BJ (cell line): ENCODE measurements around the gene TIMP1. TPM values are rescaled to one million over a fixed set of nuclear protein-coding genes. Genes with fewer than 3 reads are reported as not detected.

Experiments used
- CTCF ChIA-PET: fragments of 350-600 bp; formaldehyde crosslinking; extraction: SDS; loops from one replicate; lab custom pipeline; 2021; ENCODE audit warnings: antibody characterized with exemption, inconsistent platforms; lab: Yijun Ruan, JAX
- POLR2A ChIA-PET: fragments of 300-600 bp; sonication (Branson Sonifier 250); formaldehyde crosslinking; extraction: SDS; loops from one replicate; lab custom pipeline; 2021; ENCODE audit warnings: antibody characterized with exemption; lab: Charles Lee
- DNase-seq: peaks from one replicate; pipeline ENCODE4 v3.0.0-alpha.2; 2011; ENCODE audit warnings: low read depth
- H3K27me3 ChIP-seq: 2 replicates; pipeline ENCODE4 v1.6.0; 2011; ENCODE audit warnings: low read length; ENCODE audit not compliant: control insufficient read depth, insufficient read depth
- H3K36me3 ChIP-seq: 2 replicates; pipeline ENCODE4 v1.5.1; 2011; ENCODE audit warnings: low read length; ENCODE audit not compliant: control insufficient read depth, insufficient read depth
- H3K4me3 ChIP-seq: 2 replicates; pipeline ENCODE4 v1.5.1; 2011; ENCODE audit warnings: low read depth, mild to moderate bottlenecking, control low read depth, low read length
- CTCF ChIP-seq: IDR thresholded peaks from 2 replicates; pipeline ENCODE4 v1.5.1; 2011; ENCODE audit warnings: low read depth, mild to moderate bottlenecking, control low read depth, inconsistent platforms, low read length, moderate library complexity; ENCODE audit not compliant: insufficient read depth
- polyA plus RNA-seq: library from polyadenylated mRNA; depleted of rRNA; stranded (reverse); fragments of >200 nt; gene quantifications from 2 replicates; pipeline ENCODE4 v1.2.3, GENCODE V29; 2011

TIMP1 gene
- polyA plus RNA-seq, 1 experiment = 1,870 TPM

- no peaks in the 10 kb centered on the region for H3K36me3 ChIP-seq
- H3K27me3 ChIP-seq = no peaks in the 10 kb centered on the region
- ChIA-PET CTCF (no interaction called here), POLR2A (no interaction called here)
- H3K4me3 ChIP-seq = no peak overlapping the region
- DNase-seq = no peak
- no peak for TF ChIP-seq CTCF
Measured at GRCh38 chrX:47625365-47625764, 43.1 kb downstream of the TIMP1 start.

- Histone ChIP-seq H3K36me3 (no peaks in the 10 kb centered on the region), H3K27me3 (no peaks in the 10 kb centered on the region), H3K4me3 (no peak overlapping the region)
- ChIA-PET POLR2A (no interaction called here), CTCF (no interaction called here)
- TF ChIP-seq CTCF = no peak
- DNase-seq = no peak
Measured at GRCh38 chrX:47628982-47629381, 46.7 kb downstream of the TIMP1 start.

- ChIA-PET POLR2A (no interaction called here), CTCF (interaction anchor here (1.3 kb wide), 1 partner anchor 15 kb away, joined by 3 read pairs; no protein-coding TSS in a partner anchor)
- Histone ChIP-seq H3K27me3 (no peaks in the 10 kb centered on the region), H3K4me3 (no peak within 1 kb of the TSS), H3K36me3 (no peaks in the 10 kb centered on the region; the same call in 1 of the 2 replicates)
- DNase-seq = no peak
- TF ChIP-seq CTCF = no peak
Measured at GRCh38 chrX:47629419-47630200, 47.4 kb downstream of the TIMP1 start, which contains the start of gene CFP. TSS of gene CFP (minus strand) at chrX:47629930. CDS start at chrX:47629844, 86 bp downstream.

- TF ChIP-seq CTCF = no peak
- CTCF ChIA-PET = no interaction called here
- no peak for DNase-seq
- POLR2A ChIA-PET = no interaction called here
- peaks cover 1% of the 10 kb centered on the region for H3K36me3 ChIP-seq
- no peak overlapping the region for H3K4me3 ChIP-seq
- H3K27me3 ChIP-seq = no peaks in the 10 kb centered on the region
Measured at GRCh38 chrX:47631676-47632075, 49.4 kb downstream of the TIMP1 start.

- Histone ChIP-seq H3K4me3 (no peak overlapping the region), H3K36me3 (peaks cover 3% of the 10 kb centered on the region), H3K27me3 (no peaks in the 10 kb centered on the region)
- CTCF ChIA-PET = no interaction called here
- DNase-seq = no peak
- POLR2A ChIA-PET = no interaction called here
- TF ChIP-seq CTCF = no peak
Measured at GRCh38 chrX:47632666-47633065, 50.4 kb downstream of the TIMP1 start.
